ENCODE results near the gene ASCL1.

GRCh38 chr12:102957339-102958050, at the start of gene ASCL1:
- TF ChIP-seq POLR2A (IDR thresholded peaks at IDR 0.05) (no peak), CTCF (IDR thresholded peaks at IDR 0.05) (no peak)

Measured in Peyer's patch (tissue), 4 donors.